ENCODE measurements around the gene CDK10.

The CDK10 gene

GRCh38 chr16:89723279-89724250, 37.1 kb downstream of the CDK10 start:
- DNase-seq (ENCODE audit: low read depth, low spot score) = peak; percentile 85

GRCh38 chr16:89727406-89728120, 41.1 kb downstream of the CDK10 start:
- H3K4me3 ChIP-seq (ENCODE audit: low read length) = no peak overlapping the region
- no peak for DNase-seq (ENCODE audit: low read depth, low spot score)

More at GRCh38 chr16:89723279-89724250, 37.1 kb downstream of the CDK10 start:
- H3K4me3 ChIP-seq (ENCODE audit: low read length) = peak overlapping the region; percentile 64

GRCh38 chr16:89729293-89729692, 42.8 kb downstream of the CDK10 start:
- no peak overlapping the region for H3K4me3 ChIP-seq (ENCODE audit: low read length)
- DNase-seq (ENCODE audit: low read depth, low spot score) = no peak

GRCh38 chr16:89729863-89730593, 43.5 kb downstream of the CDK10 start:
- H3K4me3 ChIP-seq (ENCODE audit: low read length) = no peak overlapping the region
- no peak for DNase-seq (ENCODE audit: low read depth, low spot score)

- H3K4me3 ChIP-seq (ENCODE audit: low read length) = no peak overlapping the region
Observed at GRCh38 chr16:89730610-89731234, 44.2 kb downstream of the CDK10 start.

GRCh38 chr16:89732142-89732917, 45.8 kb downstream of the CDK10 start:
- H3K4me3 ChIP-seq (ENCODE audit: low read length) = no peak overlapping the region
- no peak for DNase-seq (ENCODE audit: low read depth, low spot score)

More at GRCh38 chr16:89730610-89731234, 44.2 kb downstream of the CDK10 start:
- no peak for DNase-seq (ENCODE audit: low read depth, low spot score)

- DNase-seq (ENCODE audit: low read depth, low spot score) = no peak
- no peak overlapping the region for H3K4me3 ChIP-seq (ENCODE audit: low read length)
Observed at GRCh38 chr16:89732918-89733242, 46.4 kb downstream of the CDK10 start.

- no peak overlapping the region for H3K4me3 ChIP-seq (ENCODE audit: low read length)
- DNase-seq (ENCODE audit: low read depth, low spot score) = no peak
Observed at GRCh38 chr16:89733322-89733721, 46.8 kb downstream of the CDK10 start.

- H3K4me3 ChIP-seq (ENCODE audit: low read length) = no peak overlapping the region
- DNase-seq (ENCODE audit: low read depth, low spot score) = no peak
Observed at GRCh38 chr16:89733792-89734191, 47.3 kb downstream of the CDK10 start.

- no peak for DNase-seq (ENCODE audit: low read depth, low spot score)
Observed at GRCh38 chr16:89736554-89736953, 50.1 kb downstream of the CDK10 start.

GRCh38 chr16:89737341-89738071, 51.0 kb downstream of the CDK10 start:
- peak; percentile 90 for DNase-seq (ENCODE audit: low read depth, low spot score)
- H3K4me3 ChIP-seq (ENCODE audit: low read length) = no peak overlapping the region

More at GRCh38 chr16:89736554-89736953, 50.1 kb downstream of the CDK10 start:
- H3K4me3 ChIP-seq (ENCODE audit: low read length) = no peak overlapping the region

- H3K4me3 ChIP-seq (ENCODE audit: low read length) = no peak overlapping the region
- DNase-seq (ENCODE audit: low read depth, low spot score) = no peak
Observed at GRCh38 chr16:89738072-89738377, 51.5 kb downstream of the CDK10 start.

- no peak for DNase-seq (ENCODE audit: low read depth, low spot score)
- H3K4me3 ChIP-seq (ENCODE audit: low read length) = no peak overlapping the region
Observed at GRCh38 chr16:89738538-89739317, 52.2 kb downstream of the CDK10 start.

GRCh38 chr16:89739383-89739782, 52.9 kb downstream of the CDK10 start:
- no peak overlapping the region for H3K4me3 ChIP-seq (ENCODE audit: low read length)

GRCh38 chr16:89741342-89742014, 55.0 kb downstream of the CDK10 start:
- no peak overlapping the region for H3K4me3 ChIP-seq (ENCODE audit: low read length)
- no peak for DNase-seq (ENCODE audit: low read depth, low spot score)

More at GRCh38 chr16:89739383-89739782, 52.9 kb downstream of the CDK10 start:
- DNase-seq (ENCODE audit: low read depth, low spot score) = no peak

GRCh38 chr16:89742948-89743347, 56.5 kb downstream of the CDK10 start:
- H3K4me3 ChIP-seq (ENCODE audit: low read length) = no peak overlapping the region
- DNase-seq (ENCODE audit: low read depth, low spot score) = no peak

GRCh38 chr16:89744813-89745212, 58.3 kb downstream of the CDK10 start:
- no peak for DNase-seq (ENCODE audit: low read depth, low spot score)
- H3K4me3 ChIP-seq (ENCODE audit: low read length) = no peak overlapping the region
